Stimulated activated CD8-positive, alpha-beta memory T cell treated with anti-CD3 and anti-CD28 coated beads, Interleukin-15, amount 100 ng/mL, for 1 hour (primary cell): ENCODE results near the gene POLG2.
"Not testable (repeated sequence)": the region's sequence is repeated elsewhere in the genome, so short reads cannot be mapped to it uniquely, and the experiment has no call there.

ENCODE experiments used
- DNase-seq: peaks from one replicate; pipeline ENCODE4 v3.0.0-alpha.2; 2020; ENCODE audit warnings: low read depth

POLG2 gene

GRCh38 chr17:64484380-64484779 lies 12.5 kb downstream of the POLG2 start:
- no peak for DNase-seq

DNA sequence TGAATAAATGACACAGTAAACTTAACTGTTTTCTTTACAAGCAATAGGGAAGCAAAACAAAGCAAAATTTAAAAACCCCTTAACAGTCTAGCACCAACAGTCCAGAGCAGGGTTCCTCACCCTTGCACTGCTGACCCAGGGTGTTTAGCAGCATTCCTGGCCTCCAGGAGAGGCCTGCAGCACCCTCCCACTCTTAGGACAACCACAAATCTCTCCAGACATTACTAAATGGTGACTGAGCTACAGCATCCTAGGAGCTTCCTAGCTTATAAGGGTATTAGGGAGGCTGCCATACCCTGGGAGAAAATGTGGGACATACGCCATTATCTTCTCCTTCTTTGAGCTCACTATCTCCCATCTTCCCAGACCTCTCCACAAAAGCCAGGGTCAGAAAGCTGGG lies 15.9 kb downstream of the POLG2 start:
- no peak for DNase-seq

DNA sequence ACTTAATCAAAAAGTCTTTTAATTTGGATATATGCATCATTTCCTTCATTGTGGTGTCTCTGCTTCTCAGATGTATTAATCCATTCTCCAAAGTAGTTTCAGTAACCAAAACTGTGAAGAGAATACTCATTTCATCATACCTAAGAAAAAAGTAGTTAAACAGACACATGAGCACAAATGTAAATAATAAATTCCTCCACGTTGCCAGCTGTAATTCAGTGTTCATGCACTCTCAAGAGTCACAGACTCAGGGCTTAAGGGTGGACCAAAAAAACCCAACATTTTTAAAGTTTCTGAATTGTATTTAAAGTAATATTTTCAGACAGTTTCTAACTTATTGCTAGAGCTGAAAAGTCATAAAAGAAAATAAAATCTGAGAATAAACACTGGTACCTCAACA lies 19.0 kb downstream of the POLG2 start:
- DNase-seq, result no peak

DNA sequence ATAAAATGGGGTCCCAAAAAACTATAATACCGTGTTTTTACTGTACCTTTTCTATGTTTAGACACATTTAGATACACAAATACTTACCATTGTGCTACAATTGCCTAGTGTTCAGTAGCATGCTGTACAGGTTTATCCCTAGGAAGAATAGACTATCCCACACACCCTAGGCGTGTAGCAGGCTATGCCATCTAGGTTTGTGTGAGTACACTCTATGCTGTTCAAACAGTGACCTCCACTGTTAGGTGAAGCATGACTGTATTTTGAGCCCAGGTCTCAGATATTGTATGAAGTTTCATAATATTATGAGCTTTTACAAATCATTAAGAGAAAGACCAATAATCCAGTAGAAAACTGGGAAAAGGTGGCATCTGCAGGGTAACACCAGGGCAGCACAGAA lies 24.3 kb downstream of the POLG2 start:
- no peak for DNase-seq

DNA sequence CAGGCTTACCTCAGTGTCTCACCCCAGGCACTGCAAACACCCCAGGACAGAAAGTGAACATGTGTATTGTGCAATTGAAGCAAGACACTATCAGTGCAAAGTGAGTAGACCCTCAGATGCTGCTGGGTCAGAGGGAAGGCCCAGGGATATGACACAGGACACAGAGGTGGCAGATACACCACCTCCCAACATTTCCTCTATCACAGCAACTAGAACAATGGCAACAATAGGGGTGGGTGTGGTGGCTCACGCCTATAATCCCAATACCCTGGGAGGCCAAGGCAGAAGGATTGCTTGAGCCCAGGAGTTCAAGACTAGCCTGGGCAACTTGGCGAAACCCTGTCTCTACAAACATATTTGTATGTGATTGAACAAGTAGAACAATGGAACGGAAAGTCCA lies 25.4 kb downstream of the POLG2 start:
- no peak for DNase-seq

GRCh38 chr17:64470625-64471024 lies 26.2 kb downstream of the POLG2 start:
- no peak for DNase-seq

DNA sequence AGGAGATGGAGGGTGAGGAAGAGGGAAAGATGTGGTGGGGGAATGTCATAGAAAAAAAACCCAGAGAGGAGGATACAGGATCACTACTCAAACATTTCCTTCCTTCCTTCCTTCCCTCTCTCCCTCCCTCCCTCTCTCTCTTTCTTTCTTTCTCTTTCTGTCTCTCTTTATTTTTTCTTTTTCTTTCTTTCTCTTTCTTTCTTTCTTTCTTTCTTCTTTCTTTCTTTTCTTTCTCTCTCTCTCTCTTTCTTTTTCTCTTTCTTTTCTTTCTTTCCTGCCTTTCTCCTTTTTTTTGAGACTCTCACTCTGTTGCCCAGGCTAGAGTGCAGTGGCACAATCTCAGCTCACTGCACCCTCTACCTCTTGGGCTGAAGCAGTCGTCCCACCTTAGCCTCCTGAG lies 30.0 kb downstream of the POLG2 start:
- DNase-seq, result not testable (repeated sequence)

GRCh38 chr17:64466019-64466735 lies 30.7 kb downstream of the POLG2 start:
- no peak for DNase-seq

DNA sequence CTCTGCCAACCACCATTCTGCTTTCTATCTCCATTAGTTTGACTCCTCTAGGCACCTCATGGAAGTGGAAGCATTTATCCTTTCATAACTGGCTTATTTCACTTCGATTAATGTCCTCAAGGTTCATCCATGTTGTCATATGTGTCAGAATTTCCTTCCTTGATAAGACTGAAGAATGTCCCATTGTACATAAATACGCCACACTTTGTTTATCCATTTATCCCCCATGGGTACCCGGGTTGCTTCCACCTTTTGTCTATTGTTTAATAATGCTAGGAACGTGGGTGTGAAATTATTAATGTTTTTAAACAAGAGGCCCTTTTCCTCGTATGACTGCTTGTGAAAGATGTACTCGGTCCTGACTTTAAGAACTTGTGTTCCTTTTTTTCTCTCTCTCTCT lies 35.1 kb downstream of the POLG2 start:
- no peak for DNase-seq

- no peak for DNase-seq
These were observed 35.9 kb downstream of the POLG2 start for GRCh38 chr17:64460955-64461354.

- DNase-seq, result not testable (repeated sequence)
These were observed 37.0 kb downstream of the POLG2 start for GRCh38 chr17:64459818-64460217.

DNA sequence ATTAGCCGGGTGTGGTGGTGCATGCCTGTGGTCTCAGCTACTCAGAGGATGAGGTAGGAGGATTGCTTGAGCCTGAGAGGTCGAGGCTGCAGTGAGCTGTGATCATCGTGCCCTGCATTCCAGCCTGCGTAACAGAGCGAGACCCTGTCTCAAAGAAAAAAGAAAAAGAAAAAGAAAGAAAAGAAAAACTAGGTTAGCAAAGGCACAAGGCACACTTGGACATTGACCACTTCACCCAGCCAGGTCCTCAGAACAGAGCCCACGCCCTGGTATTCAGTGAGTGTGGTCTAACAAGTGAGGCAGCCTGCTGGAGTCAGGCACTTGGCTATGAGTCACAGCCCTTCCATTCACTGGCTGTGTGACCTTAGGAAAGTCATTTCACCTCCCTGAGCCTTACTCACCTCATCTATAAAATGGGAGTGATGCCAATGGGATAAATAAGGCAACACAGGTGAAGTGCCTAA lies 37.5 kb downstream of the POLG2 start:
- DNase-seq, result no peak

- no peak for DNase-seq
These were observed 38.1 kb downstream of the POLG2 start for GRCh38 chr17:64458756-64459155.

GRCh38 chr17:64457156-64457555 lies 39.7 kb downstream of the POLG2 start:
- DNase-seq, result no peak

- no peak for DNase-seq
These were observed 40.6 kb downstream of the POLG2 start for GRCh38 chr17:64455993-64456885.

- no peak for DNase-seq
These were observed 47.3 kb downstream of the POLG2 start for GRCh38 chr17:64449545-64449944.

DNA sequence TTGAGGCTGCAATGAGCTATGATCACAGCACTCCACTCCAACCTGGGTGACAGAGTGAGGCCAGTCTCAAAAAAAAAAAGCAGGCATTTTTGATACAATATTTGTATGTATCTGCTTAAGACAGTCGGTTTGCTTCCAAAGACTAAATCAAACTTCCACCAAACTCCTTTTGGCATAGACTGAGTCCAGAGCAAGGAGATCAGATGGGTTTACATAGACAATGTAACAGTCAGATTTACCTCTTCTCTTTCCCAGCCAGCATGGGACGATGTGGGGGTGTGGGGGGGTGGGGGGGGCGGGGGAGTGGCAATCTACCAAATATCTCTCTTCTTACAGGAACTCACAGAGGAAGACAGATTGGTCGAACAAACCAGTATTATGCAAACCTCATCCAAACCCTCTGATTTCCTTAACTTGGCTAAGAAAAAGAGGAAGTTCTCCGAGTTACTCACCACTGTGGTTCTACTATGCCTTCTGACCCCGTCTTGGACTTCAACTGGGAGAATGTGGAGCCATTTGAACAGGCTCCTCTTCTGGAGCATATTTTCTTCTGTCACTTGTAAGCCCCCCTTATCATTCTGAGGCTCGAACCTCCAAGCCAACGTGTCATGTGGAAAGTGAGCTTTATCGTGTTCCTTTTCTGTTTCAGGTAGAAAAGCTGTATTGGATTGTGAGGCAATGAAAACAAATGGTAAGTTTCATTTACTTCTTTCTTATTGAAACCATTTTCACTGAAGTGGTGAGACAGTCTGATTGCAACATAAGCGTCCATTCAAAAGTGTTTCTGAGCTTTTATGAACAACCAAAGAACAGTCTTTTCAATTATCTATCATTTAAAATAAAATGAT lies 48.0 kb downstream of the POLG2 start, which contains the start of gene MILR1:
MILR1 (plus strand) TSS at position 451 of the 848 bp plus-strand sequence; CDS start at position 505, 54 bp downstream.
- DNase-seq, result no peak

DNA sequence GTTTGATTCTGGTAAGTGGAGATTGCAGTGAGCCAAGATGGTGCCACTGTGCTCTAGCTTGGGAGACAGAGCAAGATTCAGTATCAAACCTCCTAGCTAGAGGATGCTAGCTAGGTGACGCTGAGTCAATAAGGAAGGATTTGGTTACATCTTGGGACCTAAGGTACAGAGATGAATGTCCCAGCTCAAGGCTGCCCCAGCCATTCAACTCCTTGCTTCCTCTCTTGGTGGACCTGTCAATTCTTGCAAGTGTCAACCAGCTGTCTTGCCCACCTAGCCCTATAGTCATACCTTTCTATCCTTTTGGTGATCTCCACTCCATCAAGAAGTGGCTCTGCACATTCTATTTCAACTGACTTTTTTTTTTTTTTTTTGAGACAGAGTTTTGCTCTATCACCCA lies 49.3 kb downstream of the POLG2 start:
- no peak for DNase-seq

GRCh38 chr17:64443086-64443760 lies 53.6 kb downstream of the POLG2 start:
- DNase-seq, result no peak

DNA sequence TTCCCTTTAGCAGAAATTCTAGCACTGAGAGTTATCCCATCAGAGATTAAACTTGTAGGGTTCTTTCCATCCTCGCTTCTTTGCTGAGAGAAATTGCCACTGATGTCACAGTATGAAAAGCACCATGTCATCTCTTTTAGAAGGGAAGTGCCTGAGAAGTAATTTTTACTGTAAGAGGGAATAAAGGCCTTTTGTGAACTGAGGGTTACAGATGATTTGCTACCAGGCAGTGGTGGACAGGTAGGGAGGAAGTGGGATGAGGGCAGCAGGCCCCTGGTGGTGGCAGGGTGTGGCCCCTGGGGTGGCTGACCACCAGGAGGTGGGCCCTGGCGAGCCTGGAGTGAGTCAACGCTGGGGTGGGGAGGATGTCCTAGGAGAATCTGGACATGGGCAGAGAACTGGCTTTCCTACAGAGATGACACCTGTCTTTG lies 54.3 kb downstream of the POLG2 start:
- DNase-seq, result no peak

GRCh38 chr17:64441772-64442540 lies 54.9 kb downstream of the POLG2 start:
- no peak for DNase-seq
